Activated CD8-positive, alpha-beta T cell treated with anti-CD3 and anti-CD28 coated beads for 36 hours (primary cell): Measurements from ENCODE around the gene RAB11FIP4. TPM values are rescaled to one million over a fixed set of nuclear protein-coding genes. Genes with fewer than 3 reads are reported as not detected.

Experiments used
- ATAC-seq: fragments of 200-7000 bp; cut with Tn5 transposase; one replicate; pipeline ENCODE4 v1.10.0; 2021; ENCODE audit warnings: mild to moderate bottlenecking, moderate library complexity
- CTCF ChIA-PET: fragments of 350-600 bp; sonication (Branson Sonifier 250); formaldehyde crosslinking; loops from one replicate; lab custom pipeline; 2021; ENCODE audit warnings: antibody characterized with exemption; lab: Charles Lee
- POLR2A ChIA-PET: fragments of 350-600 bp; sonication (Branson Sonifier 250); formaldehyde crosslinking; loops from one replicate; lab custom pipeline; 2021; ENCODE audit warnings: antibody characterized with exemption; lab: Charles Lee
- DNase-seq: peaks from one replicate; pipeline ENCODE4 v3.0.0-alpha.2; 2020
- H3K27ac Mint-ChIP-seq: one replicate; pipeline ENCODE4 v1.8.0; 2021; ENCODE audit warnings: mild to moderate bottlenecking, mixed read lengths
- H3K27me3 Mint-ChIP-seq: one replicate; pipeline ENCODE4 v1.8.0; 2021; ENCODE audit warnings: mixed read lengths
- H3K36me3 Mint-ChIP-seq: one replicate; pipeline ENCODE4 v1.8.0; 2021; ENCODE audit warnings: low read depth, mixed read lengths
- H3K4me1 Mint-ChIP-seq: one replicate; pipeline ENCODE4 v1.8.0; 2021; ENCODE audit warnings: low read depth, mixed read lengths
- H3K4me3 Mint-ChIP-seq: one replicate; pipeline ENCODE4 v1.8.0; 2021; ENCODE audit warnings: mild to moderate bottlenecking, moderate library complexity, mixed read lengths
- H3K9me3 Mint-ChIP-seq: one replicate; pipeline ENCODE4 v1.8.0; 2021; ENCODE audit warnings: mixed read lengths
- intact Hi-C: fragments of 100-400 bp; cut with micrococcal nuclease; formaldehyde crosslinking; loops from one replicate; pipeline ENCODE4 v1.10.0; 2022
- total RNA-seq, 2 experiments: library from RNA; stranded (reverse); gene quantifications; one replicate each; pipeline ENCODE4 v1.2.3, GENCODE V29; 2021
- TF ChIP-seq, protein P1 (sequence below): fragments of 200-600 bp; IDR thresholded peaks from one replicate; pipeline ENCODE4 v1.8.0; 2022; ENCODE audit warnings: antibody characterized with exemption, mild to moderate bottlenecking

The RAB11FIP4 gene
- total RNA-seq, 2 experiments from 2014 or later = 38.2 to 39.1 TPM

DNA sequence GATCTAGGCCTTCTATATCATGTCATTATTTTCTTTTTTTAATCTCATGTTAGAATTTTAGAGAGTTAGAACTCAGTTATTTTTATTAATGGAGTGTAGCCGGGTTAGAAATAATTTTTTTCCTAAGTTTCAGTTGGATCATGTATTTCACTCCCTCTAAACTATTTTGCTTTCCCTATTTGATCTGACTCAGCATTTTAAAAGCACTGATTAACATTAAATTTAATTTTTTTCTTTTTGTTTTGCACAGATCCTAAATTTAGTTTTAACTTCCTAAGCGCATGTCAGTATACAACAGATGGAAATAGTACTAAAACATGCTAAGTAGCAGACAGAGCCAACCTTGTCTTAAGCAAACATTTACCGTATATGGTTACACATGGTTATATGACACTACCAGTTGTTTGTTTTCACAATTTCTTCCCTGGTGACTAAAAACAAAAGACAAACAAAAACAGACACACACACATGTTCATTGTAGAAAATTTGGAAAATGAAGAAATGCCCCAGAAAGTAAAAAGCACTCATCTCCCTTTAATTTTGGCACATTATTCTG is 33.6 kb upstream of the RAB11FIP4 start:
- Mint-ChIP-seq H3K4me1 (no peaks in the 10 kb centered on the region), H3K9me3 (no peaks in the 10 kb centered on the region), H3K27ac (no peak overlapping the region), H3K27me3 (no peaks in the 10 kb centered on the region), H3K4me3 (no peak overlapping the region), H3K36me3 (peaks cover 12% of the 10 kb centered on the region)
- DNase-seq (no peak), ATAC-seq (no peak)
- intact Hi-C loops = no loop called here
- POLR2A ChIA-PET = no interaction called here
- CTCF ChIA-PET = no interaction called here
- TF ChIP-seq, protein P1, sequence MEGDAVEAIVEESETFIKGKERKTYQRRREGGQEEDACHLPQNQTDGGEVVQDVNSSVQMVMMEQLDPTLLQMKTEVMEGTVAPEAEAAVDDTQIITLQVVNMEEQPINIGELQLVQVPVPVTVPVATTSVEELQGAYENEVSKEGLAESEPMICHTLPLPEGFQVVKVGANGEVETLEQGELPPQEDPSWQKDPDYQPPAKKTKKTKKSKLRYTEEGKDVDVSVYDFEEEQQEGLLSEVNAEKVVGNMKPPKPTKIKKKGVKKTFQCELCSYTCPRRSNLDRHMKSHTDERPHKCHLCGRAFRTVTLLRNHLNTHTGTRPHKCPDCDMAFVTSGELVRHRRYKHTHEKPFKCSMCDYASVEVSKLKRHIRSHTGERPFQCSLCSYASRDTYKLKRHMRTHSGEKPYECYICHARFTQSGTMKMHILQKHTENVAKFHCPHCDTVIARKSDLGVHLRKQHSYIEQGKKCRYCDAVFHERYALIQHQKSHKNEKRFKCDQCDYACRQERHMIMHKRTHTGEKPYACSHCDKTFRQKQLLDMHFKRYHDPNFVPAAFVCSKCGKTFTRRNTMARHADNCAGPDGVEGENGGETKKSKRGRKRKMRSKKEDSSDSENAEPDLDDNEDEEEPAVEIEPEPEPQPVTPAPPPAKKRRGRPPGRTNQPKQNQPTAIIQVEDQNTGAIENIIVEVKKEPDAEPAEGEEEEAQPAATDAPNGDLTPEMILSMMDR = no peak

DNA sequence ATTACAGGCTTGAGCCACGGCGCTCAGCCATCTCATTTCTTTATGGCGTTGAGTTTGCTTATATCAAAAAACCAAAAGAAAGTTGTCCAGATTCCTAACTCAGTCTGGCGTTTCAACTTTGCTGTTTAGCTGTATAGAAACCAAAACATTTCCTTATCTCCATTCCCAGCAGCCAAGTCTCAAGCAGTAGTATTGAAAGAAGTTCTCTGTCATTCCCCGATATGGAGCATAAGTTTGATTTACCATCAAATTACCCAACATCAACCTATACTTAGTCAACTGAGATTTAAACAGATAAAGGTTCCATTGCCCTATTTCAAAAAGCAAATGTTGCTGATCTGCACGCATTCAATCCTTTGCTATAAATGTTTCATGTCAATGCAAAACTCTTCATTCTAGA is 27.5 kb upstream of the RAB11FIP4 start:
- H3K9me3 Mint-ChIP-seq = no peaks in the 10 kb centered on the region
- TF ChIP-seq, protein P1 = no peak
- no peaks in the 10 kb centered on the region for H3K27me3 Mint-ChIP-seq
- H3K4me3 Mint-ChIP-seq = no peak overlapping the region
- peaks cover 6% of the 10 kb centered on the region for H3K36me3 Mint-ChIP-seq
- no peak for ATAC-seq
- no peaks in the 10 kb centered on the region for H3K4me1 Mint-ChIP-seq
- intact Hi-C loops = no loop called here
- ChIA-PET CTCF (interaction anchor here (0.6 to 4.3 kb wide), 3 partner anchors 8 to 148 kb away, joined by 3 to 20 read pairs (median 3); no protein-coding TSS in a partner anchor), POLR2A (no interaction called here)
- no peak overlapping the region for H3K27ac Mint-ChIP-seq
- DNase-seq = no peak

DNA sequence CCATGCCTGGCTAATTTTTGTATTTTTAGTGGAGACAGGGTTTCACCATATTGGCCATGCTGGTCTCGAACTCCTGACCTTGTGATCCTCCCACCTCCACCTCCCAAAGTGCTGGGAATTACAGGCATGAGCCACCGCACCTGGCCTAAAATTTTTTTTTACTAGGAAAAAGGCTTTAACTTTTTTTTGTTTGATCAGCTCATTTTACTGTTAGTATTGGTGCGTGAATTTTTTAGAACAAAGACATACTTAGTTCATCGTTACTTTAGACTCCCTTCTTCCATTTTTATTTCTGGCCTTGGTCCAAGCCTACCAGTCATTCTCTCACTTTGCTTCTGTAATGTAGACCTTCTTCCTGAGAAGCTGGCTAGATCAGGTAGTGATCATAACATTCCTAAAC is 25.4 kb upstream of the RAB11FIP4 start:
- peaks cover 6% of the 10 kb centered on the region for H3K4me1 Mint-ChIP-seq
- ATAC-seq (no peak), DNase-seq (no peak)
- TF ChIP-seq, protein P1 = no peak
- intact Hi-C loops = no loop called here
- no peak overlapping the region for H3K4me3 Mint-ChIP-seq
- peaks cover 5% of the 10 kb centered on the region for H3K36me3 Mint-ChIP-seq
- H3K9me3 Mint-ChIP-seq = no peaks in the 10 kb centered on the region
- H3K27me3 Mint-ChIP-seq = no peaks in the 10 kb centered on the region
- ChIA-PET POLR2A (no interaction called here), CTCF (interaction anchor here (0.8 to 2.2 kb wide), 4 partner anchors 13 to 159 kb away, joined by 3 to 6 read pairs (median 4); no protein-coding TSS in a partner anchor)
- no peak overlapping the region for H3K27ac Mint-ChIP-seq

DNA sequence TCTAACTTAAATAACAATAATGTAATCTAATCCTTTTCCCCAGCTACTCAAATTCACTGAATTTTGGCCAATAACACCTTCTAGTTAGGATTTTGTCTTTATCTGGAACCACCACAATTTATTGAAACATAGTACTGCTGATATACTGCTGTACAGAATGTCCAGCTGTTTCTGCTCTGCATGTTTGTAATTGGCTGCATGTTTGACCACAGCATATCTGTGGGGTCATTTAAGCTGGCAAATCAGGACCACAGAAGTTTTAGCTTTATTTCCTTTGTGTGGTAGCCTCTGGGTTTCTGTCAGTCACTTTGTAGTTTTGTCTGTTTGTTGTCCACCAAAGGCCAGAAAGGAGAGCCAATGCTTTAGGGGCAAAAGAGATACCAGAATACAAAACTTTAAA is 22.2 kb upstream of the RAB11FIP4 start:
- no peaks in the 10 kb centered on the region for H3K27me3 Mint-ChIP-seq
- DNase-seq = no peak

More for the DNA sequence above, 22.2 kb upstream of the RAB11FIP4 start:
- Mint-ChIP-seq H3K4me3 (no peak overlapping the region), H3K9me3 (no peaks in the 10 kb centered on the region), H3K36me3 (peaks cover 2% of the 10 kb centered on the region), H3K27ac (no peak overlapping the region), H3K4me1 (peaks cover 22% of the 10 kb centered on the region)
- CTCF ChIA-PET = interaction anchor here (0.7 to 1.5 kb wide), 5 partner anchors 20 to 160 kb away, joined by 3 to 5 read pairs (median 3); no protein-coding TSS in a partner anchor
- no peak for ATAC-seq
- intact Hi-C loops = no loop called here
- TF ChIP-seq, protein P1 = no peak
- POLR2A ChIA-PET = interaction anchor here (0.6 to 1.2 kb wide), 2 partner anchors 21 to 311 kb away, joined by 3 read pairs; no protein-coding TSS in a partner anchor
